Activated CD4-positive, alpha-beta T cell treated with anti-CD3 and anti-CD28 coated beads, Interleukin-2, amount 50 U/mL, for 48 hours (primary cell): ENCODE data around the gene HAUS1.
"Not testable (repeated sequence)": the region's sequence is repeated elsewhere in the genome, so short reads cannot be mapped to it uniquely, and the experiment has no call there.

Source experiments
- DNase-seq, 2 experiments: peaks; one replicate each; pipeline ENCODE4 v3.0.0-alpha.2; 2020

HAUS1 gene

DNA sequence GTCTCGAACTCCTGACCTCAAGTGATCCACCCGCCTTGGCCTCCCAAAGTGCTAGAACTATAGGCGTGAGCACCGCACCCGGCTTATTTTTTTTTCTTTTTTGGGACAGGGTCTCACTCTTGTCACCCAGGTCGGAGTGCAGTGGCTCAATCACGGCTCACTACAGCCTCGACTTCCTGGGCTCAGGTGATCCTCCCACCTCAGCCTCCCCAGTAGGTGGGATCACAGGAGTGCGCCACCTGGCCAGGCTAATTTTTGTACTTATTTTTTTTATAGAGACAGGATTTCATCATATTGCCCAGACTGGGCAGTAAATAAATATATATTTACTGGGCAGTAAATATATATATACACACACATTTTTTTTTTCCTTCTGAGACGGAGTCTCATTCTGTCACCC, 8.7 kb upstream of the HAUS1 start:
- DNase-seq, result no peak

DNA sequence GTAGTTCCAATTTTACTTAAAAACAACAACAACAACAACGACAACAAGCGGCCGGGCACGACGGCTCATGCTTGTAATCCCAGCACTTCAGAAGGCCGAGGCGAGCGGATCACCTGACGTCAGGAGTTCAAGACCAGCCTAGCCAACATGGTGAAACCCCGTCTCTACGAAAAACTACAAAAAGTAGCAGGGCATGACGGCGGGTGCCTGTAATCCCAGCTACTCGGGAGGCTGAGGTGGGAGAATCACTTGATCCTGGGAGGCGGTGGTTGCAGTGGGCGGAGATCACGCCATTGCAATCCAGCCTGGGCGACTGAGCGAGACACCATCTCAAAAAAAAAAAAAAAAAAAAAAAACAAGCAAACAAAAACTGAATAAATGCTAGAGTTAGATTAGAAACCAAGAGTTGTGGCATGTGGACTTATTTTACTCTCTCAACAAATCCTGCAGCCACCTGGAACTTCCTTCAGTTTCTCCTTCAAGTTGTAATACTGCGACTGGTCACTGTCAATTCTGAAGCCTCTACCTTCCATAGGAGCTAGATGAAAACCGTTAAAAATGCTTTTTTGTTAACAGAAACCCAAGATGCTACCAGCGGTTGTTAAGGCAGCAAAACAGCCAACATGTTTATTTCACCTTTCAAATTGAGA, 7.4 kb upstream of the HAUS1 start:
- DNase-seq, result peak in 1 of 2 experiments; percentile 20

DNA sequence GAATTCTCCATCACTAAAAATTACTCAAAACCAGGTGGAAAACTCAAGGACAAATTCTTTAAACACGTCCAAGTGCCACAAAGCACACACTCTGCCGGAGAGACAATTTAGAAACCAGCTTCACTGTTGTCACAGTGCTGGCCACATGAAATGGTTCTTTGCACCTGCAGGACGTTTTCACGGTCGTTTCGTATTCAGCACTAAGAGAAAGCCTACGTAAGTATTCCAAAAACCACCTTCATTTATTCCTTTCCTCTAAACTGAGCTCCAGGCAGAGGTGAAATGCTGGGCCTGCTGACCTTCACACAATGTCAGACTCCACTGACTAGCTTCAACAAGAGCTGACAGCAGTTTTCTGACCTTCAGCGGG, 6.8 kb upstream of the HAUS1 start:
- no peak for DNase-seq

DNA sequence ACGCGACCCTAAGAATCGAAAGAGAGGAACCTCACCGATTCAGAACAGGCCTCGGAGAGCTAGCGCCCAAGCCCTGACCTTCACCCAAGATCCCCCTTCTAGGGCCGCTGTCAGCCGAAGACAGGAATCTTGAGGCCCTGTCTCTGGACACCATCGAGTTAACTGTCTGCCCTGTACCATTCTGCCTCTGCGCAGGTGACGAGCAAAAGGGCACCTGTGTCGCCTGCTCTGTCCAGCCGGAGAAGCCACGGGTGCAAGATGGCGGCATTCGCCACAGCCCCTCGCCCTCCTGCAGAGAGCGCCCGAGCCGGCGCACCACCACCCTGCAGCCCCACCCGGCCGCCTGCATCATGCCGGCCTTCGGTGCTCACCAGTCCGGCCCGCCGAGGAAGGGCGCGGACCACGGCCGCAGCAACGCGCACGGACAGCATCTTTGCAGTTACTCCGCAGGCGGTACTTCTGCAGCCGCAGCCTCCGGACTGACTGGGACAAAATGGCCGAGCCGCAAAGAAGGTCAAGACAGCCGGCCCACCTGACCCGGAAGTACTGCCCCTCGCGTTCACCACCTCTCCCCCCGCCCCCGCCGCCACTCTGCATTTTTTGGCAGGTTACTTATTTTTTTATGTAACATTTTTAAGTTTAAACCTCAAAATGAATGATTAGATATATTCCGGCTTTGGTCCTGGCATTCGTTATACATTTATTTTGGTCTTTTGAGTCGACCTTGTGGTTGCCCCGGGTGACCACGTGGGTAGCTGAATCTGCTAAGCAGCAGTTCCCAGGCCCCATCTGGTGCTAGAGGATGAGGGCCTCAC, 6.2 kb upstream of the HAUS1 start, which contains the start of gene ATP5F1A:
ATP5F1A (minus strand) TSS at position 496 of the 815 bp plus-strand sequence; CDS start at position 431, 65 bp downstream.
- DNase-seq, result peak; percentile 87 to 89

- no peak for DNase-seq
These were observed 5.6 kb upstream of the HAUS1 start for GRCh38 chr18:46098616-46098933.

- no peak for DNase-seq
These were observed 4.7 kb upstream of the HAUS1 start for GRCh38 chr18:46099463-46099862.

DNA sequence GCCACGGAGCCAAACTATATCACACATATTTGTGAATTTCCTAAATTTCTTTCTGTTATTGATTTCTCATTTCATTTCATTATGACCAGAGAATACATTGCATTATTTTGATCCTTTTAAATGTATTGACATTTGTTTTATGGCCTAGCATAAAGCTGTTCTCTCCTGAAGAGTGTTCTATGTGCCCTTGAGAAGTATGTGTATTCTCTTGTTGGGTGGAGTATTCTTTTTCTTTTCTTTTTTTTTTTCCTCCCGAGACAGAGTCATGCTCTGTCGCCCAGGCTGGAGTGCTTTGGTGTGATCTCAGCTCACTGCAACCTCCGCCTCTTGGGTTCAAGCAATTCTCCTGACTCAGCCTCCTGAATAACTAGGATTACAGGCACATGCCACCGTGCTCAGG, 5.2 kb downstream of the HAUS1 start:
- no peak for DNase-seq

GRCh38 chr18:46110406-46110805, 6.2 kb downstream of the HAUS1 start:
- DNase-seq, result no peak

DNA sequence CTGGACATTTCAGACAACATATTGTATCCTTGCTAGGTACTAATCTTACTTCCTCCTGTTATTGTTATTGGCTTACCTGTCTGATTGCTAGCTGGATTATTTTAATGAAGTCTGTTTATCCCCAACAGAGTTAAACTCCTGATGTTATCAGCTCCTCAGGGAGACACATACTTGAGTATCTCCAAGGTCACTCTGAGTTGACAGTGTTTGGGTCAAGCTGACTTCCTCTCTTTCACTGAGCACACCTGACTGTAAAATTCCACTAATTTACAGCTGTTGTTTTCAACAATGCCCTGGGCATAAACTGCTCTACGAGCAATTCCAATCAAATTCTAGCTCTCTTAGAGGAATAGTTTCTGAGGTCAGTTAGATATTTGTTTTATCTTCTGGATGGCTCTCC, 9.6 kb downstream of the HAUS1 start:
- DNase-seq, result no peak

- DNase-seq, result not testable (repeated sequence)
These were observed 22.4 kb downstream of the HAUS1 start for GRCh38 chr18:46126625-46127024.

- DNase-seq, result no peak
These were observed 25.9 kb downstream of the HAUS1 start for GRCh38 chr18:46130061-46130460.

- DNase-seq, result not testable (repeated sequence)
These were observed 26.4 kb downstream of the HAUS1 start for GRCh38 chr18:46130549-46130948.

DNA sequence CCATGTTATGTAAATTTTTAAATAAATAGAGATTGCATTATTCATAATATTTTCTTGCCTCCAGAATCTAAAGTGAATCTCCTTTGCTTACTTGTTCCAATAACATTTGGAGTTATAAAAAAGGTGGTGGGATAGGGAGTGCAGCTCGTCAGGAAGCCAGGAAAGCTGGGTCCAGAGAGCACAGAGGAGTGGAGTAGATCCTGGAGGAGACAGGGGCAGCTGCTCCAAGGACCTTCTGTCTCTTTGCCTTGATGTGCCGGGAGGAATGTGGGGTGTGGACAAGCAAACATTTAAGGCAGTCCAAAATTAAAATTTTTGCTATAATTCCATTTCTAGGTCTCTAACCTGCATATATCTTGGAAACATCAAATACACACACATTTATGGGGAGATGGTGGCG, 29.3 kb downstream of the HAUS1 start:
- no peak for DNase-seq

DNA sequence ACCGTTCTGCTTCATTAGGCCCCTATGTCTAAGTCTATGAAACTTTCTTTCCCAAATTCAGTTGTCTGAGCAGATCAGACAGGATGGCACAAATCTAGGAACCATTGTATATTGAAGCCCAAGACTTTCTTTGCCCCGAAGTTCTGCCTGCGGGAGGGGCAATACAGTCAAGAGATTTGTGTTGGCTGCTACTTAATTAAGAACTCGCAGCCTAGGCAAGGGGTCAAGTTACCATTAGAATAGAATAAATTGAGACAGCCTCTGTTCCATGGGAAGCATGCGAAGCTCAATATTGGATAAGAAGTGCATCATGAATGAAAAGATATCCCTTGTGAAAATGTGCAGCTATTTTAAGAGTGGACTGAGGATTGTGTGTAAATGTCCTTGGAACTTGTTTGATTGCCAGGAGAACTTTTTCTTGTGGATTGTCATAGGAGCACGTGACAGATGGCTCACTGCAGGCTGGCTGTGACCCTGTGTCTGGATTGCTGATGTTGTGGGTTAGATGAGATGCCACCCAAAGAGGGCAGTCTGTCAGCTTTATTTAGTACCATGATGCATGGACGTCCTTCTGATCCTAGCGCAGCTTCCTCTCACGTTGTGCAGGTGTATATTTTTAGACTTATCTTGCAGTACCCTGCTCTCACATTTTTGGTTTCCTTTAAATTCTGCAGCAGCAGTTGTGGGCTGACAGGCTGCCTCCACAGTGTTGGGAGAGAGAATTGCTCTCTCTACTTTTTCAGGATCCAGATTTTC, 30.9 kb downstream of the HAUS1 start:
- DNase-seq, result no peak

GRCh38 chr18:46140173-46140572, 36.0 kb downstream of the HAUS1 start:
- DNase-seq, result no peak

DNA sequence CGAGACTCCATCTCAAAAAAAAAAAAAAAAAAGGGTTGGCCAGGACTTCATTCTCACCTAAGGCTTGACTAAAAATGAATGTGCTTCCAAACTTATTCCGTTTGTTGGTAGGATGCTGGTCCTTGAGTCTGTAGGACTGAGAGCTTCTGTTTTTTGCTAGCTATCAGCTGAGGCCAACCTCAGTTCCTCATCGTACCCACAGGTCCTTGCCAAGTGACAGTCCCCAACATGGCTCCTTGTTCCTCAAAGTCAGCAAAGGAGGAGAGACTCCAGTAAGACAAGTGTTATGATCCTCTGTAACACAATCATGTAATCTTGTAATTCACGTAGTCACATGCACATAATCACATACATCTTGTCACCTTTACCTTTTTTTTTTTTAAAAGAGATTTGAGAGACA, 37.0 kb downstream of the HAUS1 start:
- no peak for DNase-seq

DNA sequence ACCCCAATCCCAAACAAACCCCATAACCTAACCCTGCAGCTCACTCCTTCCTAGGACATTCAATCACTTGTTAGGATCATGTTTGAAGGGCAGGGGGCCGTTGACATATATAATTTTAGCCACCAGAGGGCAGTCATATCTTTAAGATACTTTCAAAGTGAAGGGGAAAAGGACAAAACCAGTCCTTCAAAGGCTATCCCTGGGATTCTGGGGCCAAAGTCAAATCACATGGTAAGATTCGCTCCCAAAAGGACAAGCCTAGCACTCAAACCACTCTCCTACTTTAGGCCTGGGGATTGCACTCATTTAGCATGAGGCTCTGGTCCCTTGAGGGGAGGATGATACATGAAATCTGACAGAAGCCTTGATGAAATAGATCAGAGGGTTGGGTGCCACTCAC, 44.6 kb downstream of the HAUS1 start:
- DNase-seq, result peak; percentile 46 to 60

DNA sequence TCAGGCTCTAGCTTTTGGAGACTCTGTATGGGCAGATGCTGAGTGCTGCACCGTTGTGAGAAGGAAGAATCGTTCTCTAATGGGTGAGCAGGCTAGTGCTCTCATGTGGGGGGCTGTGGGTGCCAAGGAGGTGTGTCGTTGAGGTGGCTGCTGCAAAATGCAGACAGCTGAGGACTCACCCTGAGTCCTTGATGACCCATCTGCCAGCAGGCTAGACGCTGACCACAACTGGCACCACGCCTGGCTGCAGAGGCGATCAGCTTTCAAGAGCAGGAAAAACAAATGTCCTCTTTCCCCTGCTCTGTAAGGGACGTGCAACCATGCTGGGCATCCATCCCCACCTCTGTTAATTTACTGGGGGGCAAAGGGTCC, 48.2 kb downstream of the HAUS1 start:
- no peak for DNase-seq

GRCh38 chr18:46152808-46153617, 48.8 kb downstream of the HAUS1 start:
- no peak for DNase-seq

DNA sequence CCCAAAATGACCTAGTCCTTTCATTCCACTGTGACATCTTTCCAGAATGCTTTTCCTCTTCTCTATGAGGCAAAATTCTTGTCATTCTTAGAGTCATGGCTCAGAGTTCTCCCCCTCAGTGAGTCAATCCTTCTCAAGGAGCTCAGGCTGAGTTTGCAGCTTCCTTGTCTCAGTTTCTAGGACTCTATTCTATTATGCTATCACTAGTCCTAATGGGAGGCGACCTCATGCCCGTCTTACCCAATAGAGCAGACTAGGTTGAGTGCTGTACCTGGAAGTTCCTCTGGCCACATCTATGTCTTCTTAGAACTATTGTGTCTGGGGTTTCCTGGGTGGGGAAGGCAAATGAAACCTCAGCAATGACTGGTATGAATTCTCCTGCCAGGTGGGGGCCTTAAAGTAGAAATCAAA, 51.5 kb downstream of the HAUS1 start:
- DNase-seq, result peak; percentile 27 to 37

DNA sequence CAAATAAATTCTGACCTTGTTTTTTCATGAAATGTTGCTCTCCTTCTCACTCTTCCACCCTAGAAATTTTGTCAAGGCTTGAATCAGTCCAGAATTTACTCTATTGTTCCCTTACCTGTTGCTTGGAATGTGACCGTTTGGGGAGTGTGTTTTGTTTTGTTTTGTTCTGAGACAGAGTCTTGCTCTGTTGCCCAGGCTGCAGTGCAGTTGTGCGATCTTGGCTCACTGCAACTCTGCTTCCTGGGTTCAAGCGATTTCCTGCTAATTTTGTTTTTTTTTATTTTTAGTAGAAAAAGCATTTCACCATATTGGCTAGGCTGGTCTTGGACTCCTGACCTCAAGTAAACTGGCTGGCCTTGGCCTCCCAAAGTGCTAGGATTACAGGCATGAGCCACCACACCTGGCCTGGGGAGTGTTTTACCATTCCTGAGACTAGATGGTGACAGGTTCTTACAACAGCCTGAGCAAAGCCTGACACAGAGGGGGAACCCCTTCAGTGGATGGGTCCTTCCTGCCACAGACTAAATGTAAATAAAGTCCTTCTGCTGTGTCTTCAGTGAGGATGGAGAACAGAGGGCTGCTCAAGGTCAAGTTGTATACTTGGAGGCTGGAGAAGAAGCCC, 52.0 kb downstream of the HAUS1 start:
- peak; percentile 23 to 31 for DNase-seq

GRCh38 chr18:46156843-46157242, 52.7 kb downstream of the HAUS1 start:
- DNase-seq, result no peak

DNA sequence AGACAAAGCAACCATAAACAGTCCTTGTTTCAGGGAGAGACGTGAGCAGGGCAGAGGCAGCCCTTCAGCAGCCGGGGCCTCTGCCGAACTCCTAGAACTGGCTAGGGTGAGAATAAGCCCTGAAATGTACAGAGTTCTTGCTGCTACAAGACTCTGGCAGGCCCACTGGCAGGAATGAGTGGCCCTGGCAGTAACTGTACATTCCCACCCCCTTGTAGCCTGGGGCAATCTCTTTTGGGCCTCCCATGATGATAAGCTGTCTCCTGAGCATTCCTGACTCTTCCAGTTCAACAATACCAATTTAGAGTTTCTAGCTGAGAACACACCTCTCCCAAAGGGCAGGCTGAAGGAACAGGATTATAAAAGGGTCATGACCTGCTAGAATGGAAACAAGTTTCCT, 54.3 kb downstream of the HAUS1 start:
- DNase-seq, result no peak
